Measurements from ENCODE around the gene MAGOHB.
A peak's percentile ranks its signal among the peaks of the same experiment; 100 is the strongest.
"Not testable (repeated sequence)": the region's sequence is repeated elsewhere in the genome, so short reads cannot be mapped to it uniquely, and the experiment has no call there.

MAGOHB gene

DNA sequence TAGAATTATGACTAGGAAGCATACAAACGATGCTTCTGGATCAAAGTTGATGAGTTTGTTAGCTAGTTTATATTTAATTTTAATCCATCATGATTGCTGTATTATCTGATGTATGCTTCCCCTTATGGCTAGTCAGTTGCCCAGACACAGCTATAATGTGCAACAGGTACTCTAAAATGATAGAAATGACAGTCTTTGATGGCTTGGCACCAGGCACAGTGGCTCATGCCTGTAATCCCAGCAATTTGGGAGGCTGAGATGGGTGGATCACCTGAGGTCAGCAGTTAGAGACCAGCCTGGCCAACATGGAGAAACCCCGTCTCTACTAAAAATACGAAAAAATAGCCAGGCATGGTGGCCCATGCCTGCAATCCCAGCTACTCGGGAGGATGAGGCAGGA, 2.2 kb downstream of the MAGOHB start:
- not testable (repeated sequence) for DNase-seq

- DNase-seq: no peak
Observed at GRCh38 chr12:10610188-10610587, 3.2 kb downstream of the MAGOHB start.

- no peak for DNase-seq
Observed at GRCh38 chr12:10607885-10608458, 5.4 kb downstream of the MAGOHB start.

DNA sequence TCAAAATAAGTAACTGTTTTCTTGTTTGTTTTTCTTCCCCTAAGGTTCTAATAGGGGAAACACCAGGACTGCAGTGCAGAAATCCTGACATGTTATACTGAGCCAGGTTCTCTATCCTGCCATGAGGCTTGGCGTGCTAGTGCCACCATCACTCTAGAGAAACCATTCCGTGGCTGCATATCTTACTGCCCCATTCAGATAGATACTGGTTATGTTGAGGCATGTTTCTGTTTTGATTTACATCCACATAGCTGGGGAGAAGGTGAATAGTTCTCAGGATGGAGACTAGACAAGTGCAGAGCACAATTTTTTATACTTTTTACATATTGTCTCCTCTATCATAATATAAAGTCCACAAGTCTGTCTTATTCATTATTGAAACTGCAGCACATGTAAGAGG, 11.5 kb downstream of the MAGOHB start:
- no peak for DNase-seq

- DNase-seq: no peak
Observed at GRCh38 chr12:10600988-10601387, 12.4 kb downstream of the MAGOHB start.

- DNase-seq: no peak
Observed at GRCh38 chr12:10595881-10596280, 17.5 kb downstream of the MAGOHB start.

GRCh38 chr12:10590966-10591365, 22.4 kb downstream of the MAGOHB start:
- DNase-seq: no peak

GRCh38 chr12:10584415-10584814, 29.0 kb downstream of the MAGOHB start:
- no peak for DNase-seq

GRCh38 chr12:10582704-10583103, 30.7 kb downstream of the MAGOHB start:
- DNase-seq: peak; percentile 9

DNA sequence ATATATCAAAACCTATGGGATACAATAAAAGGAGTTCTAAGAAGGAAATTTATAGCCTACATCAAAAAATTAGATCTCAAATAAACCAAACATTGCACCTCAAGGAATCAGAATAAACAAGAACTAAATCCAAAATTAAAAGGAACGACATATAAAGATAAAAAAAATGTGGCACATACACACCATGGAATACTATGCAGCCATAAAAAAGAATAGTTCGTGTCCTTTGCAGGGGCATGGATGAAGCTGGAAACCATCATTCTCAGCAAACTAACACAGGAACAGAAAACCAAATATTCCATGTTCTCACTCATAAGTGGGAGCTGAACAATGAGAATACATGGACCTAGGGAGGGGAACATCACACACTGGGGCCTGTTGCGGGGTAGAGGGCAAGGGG, 31.3 kb downstream of the MAGOHB start:
- DNase-seq: not testable (repeated sequence)

- DNase-seq: no peak
Observed at GRCh38 chr12:10574307-10574706, 39.1 kb downstream of the MAGOHB start.

DNA sequence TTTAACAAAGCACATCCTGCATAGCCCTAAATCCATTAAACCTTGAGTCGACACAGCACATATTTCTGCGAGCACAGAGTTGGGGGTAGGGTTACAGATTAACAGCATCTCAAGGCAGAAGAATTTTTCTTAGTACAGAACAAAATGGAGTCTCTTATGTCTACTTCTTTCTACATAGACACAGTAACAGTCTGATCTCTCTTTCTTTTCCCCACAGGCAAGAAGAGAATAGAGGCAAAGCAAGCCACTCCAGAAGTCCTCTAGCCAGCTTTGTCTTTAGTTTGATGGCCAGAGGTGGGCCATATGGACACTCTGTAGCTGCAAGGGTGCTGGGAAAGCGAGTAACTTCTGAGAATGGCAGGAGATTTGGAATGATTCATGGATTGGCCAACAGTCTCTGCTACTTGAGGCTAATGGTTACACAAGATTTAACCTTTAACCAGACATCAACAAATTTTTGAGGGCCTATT, 41.4 kb downstream of the MAGOHB start:
- not testable (repeated sequence) for DNase-seq

DNA sequence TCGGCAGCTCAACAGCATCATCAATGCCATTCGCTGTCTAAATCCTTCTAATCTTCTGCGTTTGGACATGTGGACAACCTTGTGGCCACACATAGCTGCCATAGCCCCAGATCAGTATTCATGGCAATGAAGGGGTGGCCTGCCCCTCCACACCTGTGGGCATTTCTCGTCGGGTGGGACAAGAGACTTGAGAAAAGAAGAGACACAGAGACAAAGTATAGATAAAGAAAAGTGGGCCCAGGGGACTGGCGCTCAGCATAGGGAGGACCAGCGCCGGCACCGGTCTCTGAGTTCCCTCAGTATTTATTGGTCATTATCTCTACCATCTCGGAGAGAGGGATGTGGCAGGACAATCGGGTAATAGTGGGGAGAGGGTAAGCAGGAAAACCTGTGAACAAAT, 42.3 kb downstream of the MAGOHB start:
- DNase-seq: no peak

- DNase-seq: no peak
Observed at GRCh38 chr12:10567813-10568212, 45.6 kb downstream of the MAGOHB start.

- no peak for DNase-seq
Observed at GRCh38 chr12:10563966-10564365, 49.4 kb downstream of the MAGOHB start.

DNA sequence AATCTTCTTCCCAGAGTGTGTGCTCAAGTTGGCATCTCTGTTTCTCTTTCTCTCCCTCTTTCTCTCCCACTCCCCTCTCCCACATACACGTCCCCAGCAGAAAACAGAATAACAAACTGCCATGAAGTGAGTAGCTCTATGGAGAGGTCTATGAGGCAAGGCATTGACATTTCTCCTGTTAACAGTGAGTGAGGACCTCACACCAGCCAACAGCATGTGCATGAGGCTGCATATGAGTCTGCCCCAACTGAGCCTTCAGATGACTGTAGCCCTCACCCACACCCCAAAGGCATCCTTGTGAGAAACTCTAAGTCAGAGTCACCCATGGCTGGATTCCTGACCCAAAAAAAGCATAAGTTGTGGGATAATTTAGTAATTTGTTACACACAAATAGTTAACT, 50.4 kb downstream of the MAGOHB start:
- no peak for DNase-seq

DNA sequence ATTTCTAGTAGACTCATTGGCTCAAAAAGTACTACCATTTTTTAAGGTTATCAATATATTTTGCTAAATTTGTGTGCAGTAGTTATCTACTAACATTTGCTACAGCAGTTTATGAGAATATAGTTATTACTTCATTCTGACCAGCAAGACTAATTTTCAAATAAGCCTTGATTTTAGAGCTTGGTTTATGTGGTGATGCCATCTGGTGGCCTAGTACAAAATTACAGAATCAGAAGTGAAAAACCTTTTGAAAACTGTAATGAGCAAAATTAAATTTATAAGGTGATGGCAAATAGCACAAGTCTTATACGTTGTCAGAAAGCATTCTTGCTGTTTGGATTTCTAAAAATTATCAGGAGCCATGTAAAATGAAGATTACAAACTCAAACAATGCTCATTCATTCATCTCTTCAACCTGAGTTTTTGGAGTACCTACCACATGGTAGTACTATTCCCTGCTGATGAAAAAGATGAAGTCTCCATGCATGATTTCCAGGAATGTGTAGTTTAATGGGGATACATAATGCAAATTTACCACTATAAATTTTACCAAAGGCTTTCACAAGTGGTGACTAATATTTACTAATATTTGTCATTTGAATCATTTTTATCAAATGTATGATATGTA, 51.0 kb downstream of the MAGOHB start:
- DNase-seq: peak; percentile 69

DNA sequence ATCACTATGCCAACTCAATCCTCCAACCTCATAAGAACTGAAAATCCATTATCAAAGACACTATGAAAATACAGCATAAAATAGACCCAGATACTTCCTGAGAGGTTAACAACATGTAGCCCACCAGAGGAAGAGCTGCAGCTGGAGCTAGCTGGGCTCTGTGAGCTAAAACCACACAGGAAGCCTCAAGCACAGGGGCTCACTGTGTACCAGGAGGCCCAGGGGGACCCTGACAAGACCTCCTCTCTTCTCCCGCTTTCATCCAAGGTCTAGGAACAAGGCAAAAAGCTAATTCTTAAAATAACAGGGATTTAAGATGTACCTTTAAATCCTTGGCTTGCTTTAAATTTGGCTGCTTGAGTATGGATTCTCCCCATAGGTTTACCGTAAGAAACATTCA, 54.2 kb downstream of the MAGOHB start:
- DNase-seq: peak; percentile 64

- DNase-seq: no peak
Observed at GRCh38 chr12:10558789-10559188, 54.6 kb downstream of the MAGOHB start.

DNA sequence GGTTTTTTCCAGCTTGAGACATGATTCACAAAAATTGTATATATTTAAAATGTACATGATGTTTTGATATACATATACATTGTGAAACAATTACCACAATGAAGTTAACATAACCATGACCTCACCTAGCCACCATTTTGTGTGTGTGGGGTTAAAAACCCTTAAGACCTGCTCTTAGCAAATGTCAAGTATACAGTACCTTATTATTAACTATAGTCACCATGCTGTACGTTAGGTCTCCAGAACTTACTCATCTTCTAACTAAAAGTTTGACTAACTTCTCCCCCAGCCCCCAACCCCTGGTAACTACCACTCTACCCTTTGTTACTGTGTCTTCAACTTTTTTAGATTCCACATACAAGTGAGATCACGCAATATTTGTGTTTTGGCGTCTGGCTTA, 55.1 kb downstream of the MAGOHB start:
- DNase-seq: no peak

- no peak for DNase-seq
Observed at GRCh38 chr12:10557766-10558165, 55.6 kb downstream of the MAGOHB start.

- no peak for DNase-seq
Observed at GRCh38 chr12:10557329-10557728, 56.1 kb downstream of the MAGOHB start.

GRCh38 chr12:10554756-10555481, 58.5 kb downstream of the MAGOHB start:
- DNase-seq: peak; percentile 71

- peak; percentile 65 for DNase-seq
Observed at GRCh38 chr12:10554228-10554755, 59.1 kb downstream of the MAGOHB start.

Data from CD4-positive, alpha-beta T cell treated with Interleukin-17A for 1 hour (primary cell).